CD8-positive, alpha-beta memory T cell (primary cell): Measurements from ENCODE around the gene DLG3. TPM values are rescaled to one million over a fixed set of nuclear protein-coding genes. Genes with fewer than 3 reads are reported as not detected.

Experiments used
- CTCF ChIA-PET: fragments of 350-600 bp; sonication (Branson Sonifier 250); formaldehyde crosslinking; loops from one replicate; lab custom pipeline; 2021; ENCODE audit warnings: antibody characterized with exemption; lab: Charles Lee
- POLR2A ChIA-PET: fragments of 350-600 bp; sonication (Branson Sonifier 250); formaldehyde crosslinking; loops from one replicate; lab custom pipeline; 2021; ENCODE audit warnings: antibody characterized with exemption; lab: Charles Lee
- DNase-seq, 5 donors: peaks; one replicate each; pipeline versions ENCODE4 v3.0.0 to v3.0.0-alpha.2; 2020 to 2022; ENCODE audit warnings: mixed read lengths in 1 of 5
- H3K27ac ChIP-seq: one replicate; pipeline ENCODE4 v1.7.0; 2013; ENCODE audit warnings: low read depth, mild to moderate bottlenecking, low read length, moderate library complexity
- H3K27me3 ChIP-seq: 2 replicates; pipeline ENCODE4 v1.7.0; 2013; ENCODE audit warnings: low read length, mild to moderate bottlenecking; ENCODE audit not compliant: insufficient read depth, poor library complexity, severe bottlenecking
- H3K36me3 ChIP-seq: 2 replicates; pipeline ENCODE4 v1.7.0; 2013; ENCODE audit warnings: mild to moderate bottlenecking, low read length, moderate library complexity; ENCODE audit not compliant: insufficient read depth
- H3K4me1 ChIP-seq: 2 replicates; pipeline ENCODE4 v1.7.0; 2013; ENCODE audit warnings: mild to moderate bottlenecking, low read length, moderate library complexity; ENCODE audit not compliant: insufficient read depth
- H3K4me3 ChIP-seq: 2 replicates; pipeline ENCODE4 v1.7.0; 2013; ENCODE audit warnings: mild to moderate bottlenecking, low read length
- H3K9me3 ChIP-seq: 2 replicates; pipeline ENCODE4 v1.7.0; 2013; ENCODE audit warnings: mild to moderate bottlenecking, low read length
- H3K27ac Mint-ChIP-seq, 8 donors: one replicate each; pipeline ENCODE4 v1.8.0; 2020 to 2021; ENCODE audit warnings: mixed read lengths in 8 of 8, mild to moderate bottlenecking in 6 of 8, inconsistent platforms in 3 of 8, moderate library complexity in 3 of 8
- H3K27me3 Mint-ChIP-seq, 2 donors: one replicate each; pipeline ENCODE4 v1.8.0; 2020 to 2021; ENCODE audit warnings: mixed read lengths in 2 of 2, mild to moderate bottlenecking in 1 of 2, moderate library complexity in 1 of 2
- H3K36me3 Mint-ChIP-seq, 3 donors: one replicate each; pipeline ENCODE4 v1.8.0; 2020 to 2021; ENCODE audit warnings: mixed read lengths in 3 of 3, inconsistent platforms in 1 of 3, mild to moderate bottlenecking in 1 of 3
- H3K4me1 Mint-ChIP-seq, 3 donors: one replicate each; pipeline ENCODE4 v1.8.0; 2020 to 2021; ENCODE audit warnings: mixed read lengths in 3 of 3, inconsistent platforms in 1 of 3, mild to moderate bottlenecking in 1 of 3
- H3K4me3 Mint-ChIP-seq, 7 donors: one replicate each; pipeline ENCODE4 v1.8.0; 2020 to 2021; ENCODE audit warnings: mixed read lengths in 7 of 7, mild to moderate bottlenecking in 6 of 7, moderate library complexity in 4 of 7, inconsistent platforms in 2 of 7
- H3K9me3 Mint-ChIP-seq, 5 donors: one replicate each; pipeline ENCODE4 v1.8.0; 2020 to 2022; ENCODE audit warnings: mixed read lengths in 5 of 5, mild to moderate bottlenecking in 3 of 5, moderate library complexity in 2 of 5, inconsistent platforms in 1 of 5
- polyA plus RNA-seq: library from polyadenylated mRNA; unstranded; fragments of 300-500 nt; fragmentation: Illumina TruSeq; gene quantifications from one replicate; pipeline ENCODE4 v1.2.3, GENCODE V29; 2021
- total RNA-seq, 2 experiments: library from RNA; stranded (reverse); gene quantifications; one replicate each; pipeline ENCODE4 v1.2.3, GENCODE V29; 2021

DLG3 gene
- total and polyA plus RNA-seq, 3 experiments from 2014 or later: 13.5 to 30.4 (median 28.1) TPM

- Mint-ChIP-seq H3K36me3 (peaks cover 0 to 17% (median 0%) of the 10 kb centered on the region in 3 donors), H3K4me1 (peaks cover 36 to 53% (median 42%) of the 10 kb centered on the region in 3 donors), H3K27me3 (peaks cover 0 to 8% of the 10 kb centered on the region in 2 donors), H3K27ac (peak overlapping the region; percentile 60 to 95 (median 88)), H3K9me3 (no peaks in the 10 kb centered on the region), H3K4me3 (peak overlapping the region; percentile 74 to 92 (median 86))
- Histone ChIP-seq H3K9me3 (no peaks in the 10 kb centered on the region), H3K27me3 (no peaks in the 10 kb centered on the region), H3K4me1 (peaks cover 13% of the 10 kb centered on the region), H3K27ac (peak overlapping the region; percentile 70), H3K36me3 (no peaks in the 10 kb centered on the region), H3K4me3 (peak overlapping the region; percentile 59)
- ChIA-PET POLR2A (no interaction called here), CTCF (interaction anchor here (1.0 to 2.0 kb wide), 3 partner anchors 19 to 156 kb away, joined by 3 to 7 read pairs (median 3); no protein-coding TSS in a partner anchor)
- peak; percentile 64 to 86 (median 71) for DNase-seq
These were observed 10.1 kb downstream of the DLG3 start for GRCh38 chrX:70454441-70455365.

DNA sequence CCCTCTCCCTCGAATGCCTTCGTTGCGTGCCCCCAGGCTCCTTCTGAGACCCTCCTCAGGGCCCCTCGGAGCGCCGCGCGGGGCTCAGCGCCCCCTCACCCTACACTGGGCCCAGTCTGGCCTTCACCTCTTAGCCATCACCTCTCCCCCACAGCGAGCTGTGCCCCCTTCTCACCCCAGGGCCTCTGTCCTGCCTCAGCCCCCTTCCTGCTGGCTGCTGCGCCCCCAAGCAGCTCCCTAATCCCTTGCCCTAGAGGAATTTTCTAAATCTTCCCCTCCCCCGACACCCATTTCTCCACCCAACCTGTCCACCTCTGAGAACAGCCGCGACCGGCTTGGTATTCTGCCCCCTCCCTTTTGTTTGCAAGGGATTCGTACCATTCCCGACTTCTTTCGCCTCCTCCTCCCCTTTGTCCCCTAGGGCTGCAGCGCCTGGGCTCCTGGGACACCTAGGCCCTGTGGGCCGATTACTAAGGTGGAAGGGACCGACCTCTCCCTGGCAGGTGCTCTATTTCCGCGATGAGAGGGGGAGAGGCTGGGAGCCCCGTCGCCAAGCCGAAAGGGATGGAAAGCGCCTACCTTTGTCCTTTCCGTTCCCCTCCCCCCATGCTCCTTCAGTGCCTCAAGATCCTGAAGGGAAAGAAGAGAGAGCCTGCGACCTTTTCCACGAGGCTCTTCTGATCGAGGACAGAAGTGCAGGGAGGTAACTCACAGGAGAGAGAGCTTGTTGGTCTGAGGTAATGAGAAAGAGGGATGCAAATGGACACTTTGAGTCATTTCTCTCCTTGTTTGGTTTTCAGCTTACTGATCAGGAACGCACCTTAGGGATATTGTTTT lies 10.9 kb downstream of the DLG3 start:
- H3K27me3 Mint-ChIP-seq: peaks cover 0 to 8% of the 10 kb centered on the region in 2 donors
- H3K4me1 ChIP-seq: peaks cover 13% of the 10 kb centered on the region
- no peaks in the 10 kb centered on the region for H3K9me3 Mint-ChIP-seq
- H3K4me1 Mint-ChIP-seq: peaks cover 36 to 58% (median 39%) of the 10 kb centered on the region in 3 donors
- peak overlapping the region; percentile 74 to 92 (median 86) for H3K4me3 Mint-ChIP-seq
- DNase-seq: no peak
- peaks cover 0 to 23% (median 3%) of the 10 kb centered on the region in 3 donors for H3K36me3 Mint-ChIP-seq
- peak overlapping the region; percentile 59 for H3K4me3 ChIP-seq
- no peaks in the 10 kb centered on the region for H3K27me3 ChIP-seq
- POLR2A ChIA-PET: no interaction called here
- H3K27ac Mint-ChIP-seq: peak overlapping the region; percentile 77 to 94 (median 86)
- no peaks in the 10 kb centered on the region for H3K9me3 ChIP-seq
- CTCF ChIA-PET: interaction anchor here (1.2 to 2.0 kb wide), 3 partner anchors 13 to 157 kb away, joined by 3 to 7 read pairs (median 3); no protein-coding TSS in a partner anchor
- no peaks in the 10 kb centered on the region for H3K36me3 ChIP-seq
- peak overlapping the region; percentile 70 for H3K27ac ChIP-seq

- Mint-ChIP-seq H3K9me3 (no peaks in the 10 kb centered on the region), H3K4me3 (peak overlapping the region; percentile 74 to 92 (median 86)), H3K27ac (peak overlapping the region in 7 of 8 donors; percentile 64 to 92 (median 82)), H3K36me3 (peaks cover 0 to 29% (median 5%) of the 10 kb centered on the region in 3 donors), H3K4me1 (peaks cover 36 to 63% (median 37%) of the 10 kb centered on the region in 3 donors), H3K27me3 (peaks cover 0 to 8% of the 10 kb centered on the region in 2 donors)
- CTCF ChIA-PET: interaction anchor here (1.2 kb wide), 1 partner anchor 12 kb away, joined by 3 read pairs; no protein-coding TSS in a partner anchor
- no peaks in the 10 kb centered on the region for H3K9me3 ChIP-seq
- peaks cover 13% of the 10 kb centered on the region for H3K4me1 ChIP-seq
- no peak overlapping the region for H3K27ac ChIP-seq
- DNase-seq: no peak
- H3K27me3 ChIP-seq: no peaks in the 10 kb centered on the region
- POLR2A ChIA-PET: no interaction called here
- no peaks in the 10 kb centered on the region for H3K36me3 ChIP-seq
- H3K4me3 ChIP-seq: peak overlapping the region; percentile 59
These were observed 11.6 kb downstream of the DLG3 start for GRCh38 chrX:70456256-70456655.

GRCh38 chrX:70461026-70461425 lies 16.4 kb downstream of the DLG3 start:
- Mint-ChIP-seq H3K36me3 (peaks cover 0 to 33% (median 5%) of the 10 kb centered on the region in 3 donors), H3K4me3 (no peak overlapping the region), H3K9me3 (peaks cover 0 to 1% (median 0%) of the 10 kb centered on the region in 5 donors), H3K27ac (no peak overlapping the region), H3K27me3 (peaks cover 0 to 2% of the 10 kb centered on the region in 2 donors), H3K4me1 (peaks cover 12 to 41% (median 13%) of the 10 kb centered on the region in 3 donors)
- no peak for DNase-seq
- Histone ChIP-seq H3K27me3 (no peaks in the 10 kb centered on the region), H3K4me3 (no peak overlapping the region), H3K36me3 (no peaks in the 10 kb centered on the region), H3K4me1 (peaks cover 7% of the 10 kb centered on the region), H3K9me3 (no peaks in the 10 kb centered on the region), H3K27ac (no peak overlapping the region)
- ChIA-PET POLR2A (no interaction called here), CTCF (no interaction called here)

- Mint-ChIP-seq H3K27ac (peak overlapping the region in 1 of 8 donors; percentile 57), H3K9me3 (peaks cover 0 to 1% (median 0%) of the 10 kb centered on the region in 5 donors), H3K4me1 (peaks cover 0 to 31% (median 0%) of the 10 kb centered on the region in 3 donors), H3K36me3 (peaks cover 0 to 30% (median 6%) of the 10 kb centered on the region in 3 donors), H3K4me3 (no peak overlapping the region), H3K27me3 (no peaks in the 10 kb centered on the region)
- Histone ChIP-seq H3K9me3 (no peaks in the 10 kb centered on the region), H3K4me1 (no peaks in the 10 kb centered on the region), H3K4me3 (no peak overlapping the region), H3K27ac (no peak overlapping the region), H3K36me3 (no peaks in the 10 kb centered on the region), H3K27me3 (no peaks in the 10 kb centered on the region)
- ChIA-PET CTCF (no interaction called here), POLR2A (no interaction called here)
- DNase-seq: no peak
These were observed 19.4 kb downstream of the DLG3 start for GRCh38 chrX:70464051-70464450.

DNA sequence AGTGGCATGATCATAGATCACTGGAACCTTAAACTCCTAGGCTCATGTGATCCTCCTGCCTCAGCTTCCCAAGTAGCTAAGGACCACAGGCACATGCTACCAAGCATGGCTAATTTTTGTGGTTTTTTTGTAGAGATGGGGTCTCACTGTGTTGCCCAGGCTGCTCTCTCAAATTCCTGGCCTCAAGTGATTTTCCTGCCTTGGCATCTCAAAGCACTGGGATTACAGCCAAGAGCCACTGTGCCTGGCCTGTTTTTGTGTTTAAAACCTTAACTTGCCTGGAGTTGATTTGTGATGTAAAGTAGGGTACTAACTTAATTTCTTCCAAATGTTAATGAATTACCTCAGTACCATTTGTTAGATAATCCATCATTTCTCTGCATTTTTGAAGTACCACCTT lies 22.3 kb downstream of the DLG3 start:
- peaks cover 14 to 38% (median 16%) of the 10 kb centered on the region in 3 donors for H3K4me1 Mint-ChIP-seq

GRCh38 chrX:70468709-70469108 lies 24.1 kb downstream of the DLG3 start:
- Histone ChIP-seq H3K4me3 (no peak overlapping the region), H3K36me3 (no peaks in the 10 kb centered on the region), H3K9me3 (no peaks in the 10 kb centered on the region), H3K27me3 (no peaks in the 10 kb centered on the region), H3K4me1 (peaks cover 6% of the 10 kb centered on the region), H3K27ac (no peak overlapping the region)
- ChIA-PET CTCF (interaction anchor here (1.4 kb wide), 1 partner anchor 12 kb away, joined by 3 read pairs; no protein-coding TSS in a partner anchor), POLR2A (no interaction called here)
- Mint-ChIP-seq H3K27ac (no peak overlapping the region), H3K9me3 (peaks cover 0 to 1% (median 0%) of the 10 kb centered on the region in 5 donors), H3K4me3 (no peak overlapping the region), H3K4me1 (peaks cover 14 to 36% (median 16%) of the 10 kb centered on the region in 3 donors), H3K27me3 (peaks cover 0 to 5% of the 10 kb centered on the region in 2 donors), H3K36me3 (peaks cover 0 to 27% (median 4%) of the 10 kb centered on the region in 3 donors)
- no peak for DNase-seq

More for the DNA sequence above, 22.3 kb downstream of the DLG3 start:
- Mint-ChIP-seq H3K4me3 (no peak overlapping the region), H3K27me3 (peaks cover 0 to 2% of the 10 kb centered on the region in 2 donors), H3K9me3 (peaks cover 0 to 1% (median 0%) of the 10 kb centered on the region in 5 donors), H3K36me3 (peaks cover 0 to 21% (median 1%) of the 10 kb centered on the region in 3 donors), H3K27ac (no peak overlapping the region)
- Histone ChIP-seq H3K9me3 (no peaks in the 10 kb centered on the region), H3K36me3 (no peaks in the 10 kb centered on the region), H3K4me3 (no peak overlapping the region), H3K27me3 (no peaks in the 10 kb centered on the region), H3K4me1 (peaks cover 6% of the 10 kb centered on the region), H3K27ac (no peak overlapping the region)
- ChIA-PET CTCF (no interaction called here), POLR2A (no interaction called here)
- DNase-seq: no peak
